ENCODE measurements around the gene LARP4B.
"Not testable (repeated sequence)": the region's sequence is repeated elsewhere in the genome, so short reads cannot be mapped to it uniquely, and the experiment has no call there.

LARP4B gene

GRCh38 chr10:785089-785860 is 146.2 kb downstream of the LARP4B start:
- DNase-seq, result no peak

- peak; percentile 93 for DNase-seq
Measured at GRCh38 chr10:784403-785088, 147.0 kb downstream of the LARP4B start.

GRCh38 chr10:782751-783648 is 148.5 kb downstream of the LARP4B start:
- peak; percentile 57 for DNase-seq

- no peak for DNase-seq
Measured at GRCh38 chr10:780536-781524, 150.7 kb downstream of the LARP4B start.

- DNase-seq, result peak; percentile 89
Measured at GRCh38 chr10:778626-779330, 152.7 kb downstream of the LARP4B start.

GRCh38 chr10:777913-778479 is 153.5 kb downstream of the LARP4B start:
- no peak for DNase-seq

- DNase-seq, result no peak
Measured at GRCh38 chr10:776772-777171, 154.7 kb downstream of the LARP4B start.

GRCh38 chr10:775245-776075 is 156.0 kb downstream of the LARP4B start:
- DNase-seq, result no peak

GRCh38 chr10:774661-775244 is 156.8 kb downstream of the LARP4B start:
- no peak for DNase-seq

GRCh38 chr10:774223-774622 is 157.3 kb downstream of the LARP4B start:
- DNase-seq, result no peak

- DNase-seq, result no peak
Measured at GRCh38 chr10:773562-774161, 157.8 kb downstream of the LARP4B start.

- no peak for DNase-seq
Measured at GRCh38 chr10:772227-772637, 159.3 kb downstream of the LARP4B start.

- no peak for DNase-seq
Measured at GRCh38 chr10:771647-772046, 159.9 kb downstream of the LARP4B start.

GRCh38 chr10:770975-771374 is 160.5 kb downstream of the LARP4B start:
- no peak for DNase-seq

GRCh38 chr10:770048-770712 is 161.3 kb downstream of the LARP4B start:
- DNase-seq, result not testable (repeated sequence)

GRCh38 chr10:767794-768193 is 163.7 kb downstream of the LARP4B start:
- no peak for DNase-seq

GRCh38 chr10:767211-767610 is 164.3 kb downstream of the LARP4B start:
- DNase-seq, result no peak

- no peak for DNase-seq
Measured at GRCh38 chr10:761376-761775, 170.1 kb downstream of the LARP4B start.

GRCh38 chr10:760622-761021 is 170.9 kb downstream of the LARP4B start:
- DNase-seq, result no peak

Measured in islet precursor cell (in vitro differentiated cells).